HG03095 (cell line): Measurements from ENCODE around the gene SLC7A6OS.

ENCODE experiments used
- ATAC-seq: cut with Tn5 transposase; IDR thresholded peaks from one replicate; pipeline ENCODE4 v1.9.1; 2021; ENCODE audit warnings: moderate library complexity; ENCODE audit not compliant: unreplicated experiment

SLC7A6OS gene

GRCh38 chr16:68257906-68258800 is 52.6 kb downstream of the SLC7A6OS start:
- ATAC-seq = no peak

- no peak for ATAC-seq
These were observed 53.4 kb downstream of the SLC7A6OS start for GRCh38 chr16:68257251-68257905.

- ATAC-seq = no peak
These were observed 55.0 kb downstream of the SLC7A6OS start for GRCh38 chr16:68255712-68256111.

- no peak for ATAC-seq
These were observed 57.0 kb downstream of the SLC7A6OS start for GRCh38 chr16:68253721-68254120.

- ATAC-seq = no peak
These were observed 58.4 kb downstream of the SLC7A6OS start for GRCh38 chr16:68252383-68252782.

GRCh38 chr16:68251832-68252231 is 58.9 kb downstream of the SLC7A6OS start:
- ATAC-seq = no peak

- no peak for ATAC-seq
These were observed 59.8 kb downstream of the SLC7A6OS start for GRCh38 chr16:68250951-68251350.

GRCh38 chr16:68249371-68249770 is 61.4 kb downstream of the SLC7A6OS start:
- no peak for ATAC-seq
